Measurements from ENCODE around the gene SRD5A1.
A peak's percentile ranks its signal among the peaks of the same experiment; 100 is the strongest.

DNA sequence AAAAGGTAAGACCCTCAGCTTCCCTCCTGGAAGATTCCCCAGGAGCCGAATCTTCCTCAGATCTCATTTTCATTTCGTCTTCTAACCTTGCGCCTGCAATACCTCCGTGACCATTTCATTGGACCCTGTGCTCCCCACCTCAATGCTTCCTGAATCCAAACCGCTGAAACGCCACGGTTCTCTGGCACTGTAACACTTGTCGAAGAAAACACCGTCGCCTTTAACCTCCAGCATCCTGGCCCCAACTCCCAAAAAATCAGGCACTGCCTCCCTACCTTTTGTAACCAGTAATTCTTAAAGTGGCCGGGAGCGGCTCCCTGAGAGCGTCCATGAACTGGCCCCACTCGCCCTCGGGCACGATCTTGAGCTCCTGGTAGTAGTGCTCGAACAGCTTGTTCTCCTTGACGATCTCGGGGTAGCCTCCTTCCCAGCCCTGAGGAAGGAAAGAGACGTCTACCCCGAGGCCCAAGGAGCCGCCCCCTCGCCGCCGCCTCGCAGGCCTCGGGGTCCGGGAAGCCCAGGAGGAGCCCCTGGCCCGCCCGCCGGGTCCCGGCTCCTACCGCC, 834 bp upstream of the SRD5A1 start:
- TF ChIP-seq, protein P1, sequence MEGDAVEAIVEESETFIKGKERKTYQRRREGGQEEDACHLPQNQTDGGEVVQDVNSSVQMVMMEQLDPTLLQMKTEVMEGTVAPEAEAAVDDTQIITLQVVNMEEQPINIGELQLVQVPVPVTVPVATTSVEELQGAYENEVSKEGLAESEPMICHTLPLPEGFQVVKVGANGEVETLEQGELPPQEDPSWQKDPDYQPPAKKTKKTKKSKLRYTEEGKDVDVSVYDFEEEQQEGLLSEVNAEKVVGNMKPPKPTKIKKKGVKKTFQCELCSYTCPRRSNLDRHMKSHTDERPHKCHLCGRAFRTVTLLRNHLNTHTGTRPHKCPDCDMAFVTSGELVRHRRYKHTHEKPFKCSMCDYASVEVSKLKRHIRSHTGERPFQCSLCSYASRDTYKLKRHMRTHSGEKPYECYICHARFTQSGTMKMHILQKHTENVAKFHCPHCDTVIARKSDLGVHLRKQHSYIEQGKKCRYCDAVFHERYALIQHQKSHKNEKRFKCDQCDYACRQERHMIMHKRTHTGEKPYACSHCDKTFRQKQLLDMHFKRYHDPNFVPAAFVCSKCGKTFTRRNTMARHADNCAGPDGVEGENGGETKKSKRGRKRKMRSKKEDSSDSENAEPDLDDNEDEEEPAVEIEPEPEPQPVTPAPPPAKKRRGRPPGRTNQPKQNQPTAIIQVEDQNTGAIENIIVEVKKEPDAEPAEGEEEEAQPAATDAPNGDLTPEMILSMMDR (IDR thresholded peaks at IDR 0.05): peak; percentile 10
- TF ChIP-seq EZH2 (IDR thresholded peaks at IDR 0.05): no peak

Data from neural progenitor cell (in vitro differentiated cells).